ENCODE results near the gene SDHD.

Gene SDHD

DNA sequence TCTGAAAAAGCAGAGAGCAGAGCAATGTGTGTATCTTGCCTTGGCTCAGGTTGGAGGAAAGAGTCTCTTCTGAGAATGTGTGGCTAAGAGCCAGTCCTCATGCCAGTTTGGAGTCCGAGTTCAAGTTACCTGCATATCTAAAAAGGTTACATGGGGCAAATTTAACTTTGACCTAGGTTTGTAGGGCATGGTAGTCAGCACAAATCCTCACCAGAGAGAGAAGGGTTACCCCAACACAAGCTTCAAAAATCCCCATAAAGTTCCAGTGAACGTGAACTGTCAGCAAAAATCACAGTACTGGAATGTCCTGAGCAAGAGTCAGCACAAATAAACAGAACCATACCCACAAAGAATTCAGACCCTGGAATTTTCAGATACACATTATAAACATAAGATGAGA, 13.8 kb downstream of the SDHD start:
- no peak for FAIRE-seq
- DNase-seq (ENCODE audit: low spot score) = no peak

GRCh38 chr11:112103446-112103845, 16.8 kb downstream of the SDHD start:
- FAIRE-seq = no peak

DNA sequence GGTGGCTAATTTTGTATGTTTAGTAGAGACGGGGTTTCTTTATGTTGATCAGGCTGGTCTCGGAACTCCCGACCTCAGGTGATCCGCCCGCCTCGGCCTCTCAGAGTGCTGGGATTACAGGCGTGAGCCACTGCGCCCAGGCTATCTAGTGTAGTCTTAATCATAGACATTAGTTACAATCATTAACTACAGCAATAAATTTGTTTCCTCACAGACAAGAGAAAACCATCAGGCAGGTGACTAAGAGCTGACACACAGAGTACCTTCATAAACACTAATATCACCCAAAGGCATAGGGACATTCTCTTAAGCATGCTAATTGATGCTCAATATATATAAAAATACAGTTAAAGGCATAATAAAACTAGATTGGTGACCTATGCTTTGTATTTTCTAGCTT, 19.4 kb downstream of the SDHD start:
- DNase-seq (ENCODE audit: low spot score) (no peak), FAIRE-seq (no peak)

More at GRCh38 chr11:112103446-112103845, 16.8 kb downstream of the SDHD start:
- no peak for DNase-seq (ENCODE audit: low spot score)

- no peak for FAIRE-seq
- DNase-seq (ENCODE audit: low spot score) = peak; percentile 69
Measured at GRCh38 chr11:112113539-112114457, 27.1 kb downstream of the SDHD start.

- no peak for FAIRE-seq
Measured at GRCh38 chr11:112114460-112114859, 27.8 kb downstream of the SDHD start.

DNA sequence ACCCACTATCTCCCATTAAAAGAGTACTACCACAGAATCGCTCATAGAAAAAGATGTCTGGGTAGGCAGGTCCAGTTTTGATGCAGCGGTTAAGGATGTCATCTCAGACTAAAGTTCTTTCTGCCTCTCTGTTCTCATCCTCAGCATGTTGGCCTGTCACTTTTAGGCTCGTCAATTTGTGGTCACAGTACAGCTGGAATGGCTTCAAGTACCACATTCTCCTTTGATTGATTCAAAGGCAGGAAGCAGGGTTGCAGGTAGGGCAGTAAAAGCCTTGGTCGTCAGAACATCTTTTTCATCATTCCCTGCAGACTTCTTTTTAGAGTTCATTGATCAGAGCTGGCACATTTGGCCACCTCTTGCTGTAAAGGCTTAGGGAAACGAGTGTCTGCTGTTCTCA, 28.7 kb downstream of the SDHD start:
- DNase-seq (ENCODE audit: low spot score) = no peak
- FAIRE-seq = no peak

More at GRCh38 chr11:112114460-112114859, 27.8 kb downstream of the SDHD start:
- DNase-seq (ENCODE audit: low spot score) = no peak

DNA sequence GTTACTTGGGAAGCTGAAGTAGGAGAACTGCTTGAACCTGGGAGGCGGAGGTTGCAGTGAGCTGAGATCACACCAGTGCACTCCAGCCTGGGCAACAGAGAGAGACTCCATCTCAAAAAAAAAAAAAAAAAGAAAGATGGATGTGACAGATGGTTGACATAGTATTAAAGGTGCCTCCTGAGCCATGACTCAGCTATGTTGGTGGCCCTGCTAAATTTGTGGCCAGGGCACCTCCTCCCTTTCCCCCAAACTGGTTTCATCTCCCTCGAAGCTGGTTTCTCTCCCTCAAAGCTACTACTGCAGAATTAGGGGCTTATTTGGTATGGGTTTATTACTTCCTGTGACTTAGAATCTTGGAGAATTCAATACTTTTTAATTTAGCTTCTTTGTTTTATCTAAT, 31.5 kb downstream of the SDHD start:
- DNase-seq (ENCODE audit: low spot score) = no peak
- no peak for FAIRE-seq

GRCh38 chr11:112121981-112122615, 35.4 kb downstream of the SDHD start:
- DNase-seq (ENCODE audit: low spot score) (no peak), FAIRE-seq (no peak)

- FAIRE-seq = no peak
- DNase-seq (ENCODE audit: low spot score) = no peak
Measured at GRCh38 chr11:112123129-112123528, 36.5 kb downstream of the SDHD start.

DNA sequence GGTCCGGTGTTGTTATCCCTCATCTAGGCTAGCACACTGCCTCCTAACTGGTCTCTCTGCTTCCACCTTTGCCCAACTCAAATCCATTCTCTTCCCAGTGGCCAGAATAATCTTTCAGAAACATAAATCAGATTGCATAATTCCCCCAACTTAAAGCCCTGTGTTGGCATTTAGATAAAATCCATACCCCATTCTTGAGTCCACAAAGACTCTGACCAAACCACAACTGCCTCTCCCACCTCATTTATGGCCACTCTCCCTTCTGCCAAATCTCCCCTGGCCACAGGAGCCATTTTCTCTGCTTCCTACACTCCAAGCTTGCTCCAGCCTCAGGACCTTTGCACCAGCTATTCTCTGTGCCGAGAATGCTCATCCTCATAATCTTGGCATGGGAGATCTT, 40.4 kb downstream of the SDHD start:
- FAIRE-seq (no peak), DNase-seq (ENCODE audit: low spot score) (no peak)

DNA sequence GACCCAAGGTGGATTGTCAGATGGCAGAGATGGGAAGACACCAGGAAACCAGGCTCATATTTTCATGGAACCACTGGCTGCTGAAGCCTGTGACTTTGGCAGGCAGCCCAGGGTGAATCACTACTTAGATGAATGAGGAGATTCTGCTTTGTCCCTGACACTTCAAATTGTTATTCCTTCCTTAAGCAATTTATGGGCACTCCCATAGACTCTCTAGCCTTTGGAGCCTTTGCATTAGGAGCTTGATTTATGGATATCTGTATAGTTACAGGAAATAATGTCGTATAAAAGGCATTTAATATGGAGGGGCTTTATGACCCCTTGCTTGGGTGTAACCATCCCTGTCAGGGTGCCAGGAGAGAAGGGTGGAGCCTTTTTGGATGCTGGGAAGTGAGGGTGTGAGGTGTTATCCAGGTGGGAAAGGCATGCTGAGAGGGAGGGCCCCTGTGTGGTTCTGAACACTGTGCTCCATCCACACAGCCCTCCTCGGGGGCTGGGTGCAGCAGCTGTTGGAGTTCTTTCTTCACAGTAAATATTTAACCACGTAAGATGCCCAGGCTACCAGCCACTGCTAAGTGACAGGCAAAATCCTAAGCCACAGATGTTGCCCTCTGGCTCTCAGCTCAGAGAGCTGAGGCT, 41.9 kb downstream of the SDHD start:
- FAIRE-seq (no peak), DNase-seq (ENCODE audit: low spot score) (peak; percentile 89)

DNA sequence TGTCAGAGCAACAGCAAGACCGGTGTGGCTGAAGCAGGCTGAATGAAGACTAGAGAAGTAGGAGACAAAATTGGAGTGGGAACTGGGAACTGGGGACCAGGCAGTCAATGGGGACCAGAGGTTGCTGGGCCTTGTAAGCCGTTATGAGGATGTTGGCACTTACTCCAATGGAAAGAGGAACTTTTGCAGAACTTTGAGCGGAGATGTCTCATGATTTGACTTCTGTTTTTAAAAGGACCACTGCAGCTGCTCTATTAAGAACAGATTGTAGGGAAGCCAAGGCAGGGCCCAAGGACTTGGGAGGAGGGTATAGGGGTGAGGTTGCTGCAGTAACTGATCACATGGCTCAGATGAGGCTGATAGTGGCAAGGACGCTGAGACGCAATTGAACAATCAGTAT, 43.0 kb downstream of the SDHD start:
- DNase-seq (ENCODE audit: low spot score) = no peak
- no peak for FAIRE-seq

GRCh38 chr11:112132737-112133136, 46.1 kb downstream of the SDHD start:
- peak; percentile 25 for DNase-seq (ENCODE audit: low spot score)
- FAIRE-seq = peak; percentile 63

DNA sequence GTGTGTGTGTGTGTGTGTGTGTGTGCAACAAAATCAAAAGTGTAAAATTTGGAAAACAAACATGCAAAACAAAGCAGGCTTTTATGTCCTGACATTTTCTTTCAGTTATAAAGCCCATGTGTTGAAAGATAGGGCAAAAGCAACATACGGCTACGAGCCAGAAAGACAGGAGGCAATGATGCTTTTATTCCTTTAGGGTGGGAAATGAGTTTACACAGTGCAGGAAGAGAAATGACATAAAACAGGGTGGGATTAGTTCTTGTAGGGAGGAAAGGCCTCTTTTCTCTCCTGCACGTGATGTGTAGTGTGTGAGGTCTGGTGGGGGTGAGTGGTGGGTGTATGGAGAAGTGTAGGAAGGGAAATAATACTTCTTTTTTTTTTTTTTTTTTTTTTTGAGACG, 47.8 kb downstream of the SDHD start:
- FAIRE-seq (no peak), DNase-seq (ENCODE audit: low spot score) (no peak)

GRCh38 chr11:112143597-112143996, 56.9 kb downstream of the SDHD start:
- no peak for FAIRE-seq
- no peak for DNase-seq (ENCODE audit: low spot score)

Data from urothelium cell line (cell line).